ENCODE results near the gene CDH26. TPM values are rescaled to one million over a fixed set of nuclear protein-coding genes. Genes with fewer than 3 reads are reported as not detected.

The CDH26 gene
- total RNA-seq, 4 donors from 2014 or later, result 1.7 to 4.0 (median 3.5) TPM

- no peak for TF ChIP-seq CTCF (IDR thresholded peaks at IDR 0.05; ENCODE audit: low read depth)
These were observed 26.9 kb downstream of the CDH26 start for GRCh38 chr20:59985164-59985563.

GRCh38 chr20:59985864-59986263 lies 27.6 kb downstream of the CDH26 start:
- TF ChIP-seq CTCF (IDR thresholded peaks at IDR 0.05; ENCODE audit: low read depth), result no peak

- no peak for TF ChIP-seq CTCF (IDR thresholded peaks at IDR 0.05; ENCODE audit: low read depth)
These were observed 28.9 kb downstream of the CDH26 start for GRCh38 chr20:59987135-59987534.

- no peak for TF ChIP-seq CTCF (IDR thresholded peaks at IDR 0.05; ENCODE audit: low read depth)
These were observed 29.9 kb downstream of the CDH26 start for GRCh38 chr20:59988141-59988540.

GRCh38 chr20:59992526-59993084 lies 34.4 kb downstream of the CDH26 start:
- TF ChIP-seq CTCF (IDR thresholded peaks at IDR 0.05; ENCODE audit: low read depth), result no peak

GRCh38 chr20:59993736-59994430 lies 35.7 kb downstream of the CDH26 start:
- TF ChIP-seq CTCF (IDR thresholded peaks at IDR 0.05; ENCODE audit: low read depth), result no peak

- no peak for TF ChIP-seq CTCF (IDR thresholded peaks at IDR 0.05; ENCODE audit: low read depth)
These were observed 36.5 kb downstream of the CDH26 start for GRCh38 chr20:59994697-59995122.

All from subcutaneous adipose tissue (tissue), 4 donors.